DND-41 (cell line): Measurements from ENCODE around the gene TET2.

Experiments
- ATAC-seq: fragments of 200-7000 bp; cut with Tn5 transposase; 3 replicates; pipeline ENCODE4 v1.9.1; 2021; ENCODE audit warnings: low read depth; ENCODE audit not compliant: insufficient read depth
- DNase-seq: peaks from one replicate; pipeline ENCODE4 v3.0.0-alpha.2; 2020
- H2AFZ ChIP-seq: 2 replicates; pipeline ENCODE4 v1.6.0; 2012; ENCODE audit warnings: low read depth, low read length
- H3K27ac ChIP-seq: 2 replicates; pipeline ENCODE4 v1.5.1; 2012; ENCODE audit warnings: low read length, inconsistent platforms
- H3K27me3 ChIP-seq: fragments of 200-600 bp; sonication (generic); 2 replicates; pipeline ENCODE4 v1.6.0; 2012; ENCODE audit warnings: low read length, mild to moderate bottlenecking, inconsistent platforms; ENCODE audit not compliant: insufficient read depth, poor library complexity
- H3K36me3 ChIP-seq: 2 replicates; pipeline ENCODE4 v1.5.1; 2012; ENCODE audit warnings: low read length, inconsistent platforms; ENCODE audit not compliant: insufficient read depth
- H3K4me1 ChIP-seq: 2 replicates; pipeline ENCODE4 v1.5.1; 2012; ENCODE audit warnings: mild to moderate bottlenecking, low read length; ENCODE audit not compliant: insufficient read depth
- H3K4me2 ChIP-seq: 2 replicates; pipeline ENCODE4 v1.6.0; 2012; ENCODE audit warnings: mild to moderate bottlenecking, moderate library complexity, low read length, inconsistent platforms; ENCODE audit not compliant: insufficient read depth
- H3K4me3 ChIP-seq, 2 experiments: fragments of 200-600 bp in 1 of 2; shearing (Covaris generic) in 1 of 2; 2 replicates each; pipeline ENCODE4 v1.5.1; 2012 to 2016; ENCODE audit warnings: inconsistent platforms in 2 of 2, low read length in 2 of 2, mild to moderate bottlenecking in 2 of 2, low read depth in 1 of 2, moderate library complexity in 1 of 2
- H3K79me2 ChIP-seq: 2 replicates; pipeline ENCODE4 v1.6.0; 2012; ENCODE audit warnings: low read length, inconsistent platforms; ENCODE audit not compliant: insufficient read depth
- H3K9ac ChIP-seq: 2 replicates; pipeline ENCODE4 v1.6.0; 2012; ENCODE audit warnings: low read depth, mild to moderate bottlenecking, inconsistent platforms, low read length, moderate library complexity
- H3K9me3 ChIP-seq: 2 replicates; pipeline ENCODE4 v1.5.1; 2012; ENCODE audit warnings: low read length, moderate library complexity, mild to moderate bottlenecking, inconsistent platforms; ENCODE audit not compliant: insufficient read depth, severe bottlenecking
- H4K20me1 ChIP-seq: 2 replicates; pipeline ENCODE4 v1.6.0; 2012; ENCODE audit warnings: low read length; ENCODE audit not compliant: insufficient read depth
- EZH2 ChIP-seq: IDR thresholded peaks from 3 replicates; pipeline ENCODE4 v1.6.1; 2012; ENCODE audit warnings: borderline replicate concordance, low read depth, mild to moderate bottlenecking, moderate library complexity, low read length, inconsistent platforms; ENCODE audit not compliant: severe bottlenecking
- TF ChIP-seq, protein P1 (sequence below): IDR thresholded peaks from 2 replicates; pipeline ENCODE4 v1.5.1; 2012; ENCODE audit warnings: borderline replicate concordance, low read length, moderate library complexity, mild to moderate bottlenecking; ENCODE audit not compliant: poor library complexity, severe bottlenecking; ENCODE audit errors: extremely low read depth

TET2 gene

DNA sequence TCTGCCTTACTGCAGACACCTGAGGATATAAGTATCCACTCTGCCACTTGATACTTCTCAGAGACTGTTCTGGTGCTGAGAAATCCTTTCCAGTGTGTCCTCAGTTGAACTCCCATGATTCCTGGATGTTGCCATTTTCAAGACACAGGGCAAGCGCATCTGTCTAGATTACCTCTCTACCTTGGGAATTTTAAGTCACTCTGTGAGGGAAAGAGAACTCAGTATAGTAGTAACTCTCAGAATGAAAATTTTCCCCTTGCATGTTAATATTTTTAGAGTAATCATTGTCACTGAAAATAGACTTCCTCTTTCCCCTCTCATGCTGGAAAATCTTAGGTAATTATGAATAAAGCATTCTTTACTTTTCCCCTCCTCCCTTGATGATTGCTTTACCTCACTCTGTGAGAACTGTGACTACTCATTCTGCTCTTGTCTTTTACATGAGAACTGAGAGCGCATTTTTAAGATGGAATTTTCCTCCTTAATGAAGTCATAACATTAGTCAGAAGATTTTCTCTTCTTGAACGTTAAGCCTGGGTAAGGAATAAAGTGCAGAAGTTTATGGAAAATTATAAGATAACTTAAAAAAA lies 45.0 kb downstream of the TET2 start:
- ATAC-seq (no peak), DNase-seq (no peak)
- Histone ChIP-seq H3K36me3 (no peaks in the 10 kb centered on the region), H3K4me1 (no peaks in the 10 kb centered on the region), H3K27me3 (no peaks in the 10 kb centered on the region), H3K79me2 (no peaks in the 10 kb centered on the region), H3K4me2 (no peak overlapping the region), H3K4me3 (no peak overlapping the region), H3K9ac (no peak overlapping the region), H3K9me3 (no peaks in the 10 kb centered on the region), H4K20me1 (no peaks in the 10 kb centered on the region), H2AFZ (no peak overlapping the region), H3K27ac (no peak overlapping the region)
- TF ChIP-seq EZH2 = no peak
- TF ChIP-seq, protein P1, sequence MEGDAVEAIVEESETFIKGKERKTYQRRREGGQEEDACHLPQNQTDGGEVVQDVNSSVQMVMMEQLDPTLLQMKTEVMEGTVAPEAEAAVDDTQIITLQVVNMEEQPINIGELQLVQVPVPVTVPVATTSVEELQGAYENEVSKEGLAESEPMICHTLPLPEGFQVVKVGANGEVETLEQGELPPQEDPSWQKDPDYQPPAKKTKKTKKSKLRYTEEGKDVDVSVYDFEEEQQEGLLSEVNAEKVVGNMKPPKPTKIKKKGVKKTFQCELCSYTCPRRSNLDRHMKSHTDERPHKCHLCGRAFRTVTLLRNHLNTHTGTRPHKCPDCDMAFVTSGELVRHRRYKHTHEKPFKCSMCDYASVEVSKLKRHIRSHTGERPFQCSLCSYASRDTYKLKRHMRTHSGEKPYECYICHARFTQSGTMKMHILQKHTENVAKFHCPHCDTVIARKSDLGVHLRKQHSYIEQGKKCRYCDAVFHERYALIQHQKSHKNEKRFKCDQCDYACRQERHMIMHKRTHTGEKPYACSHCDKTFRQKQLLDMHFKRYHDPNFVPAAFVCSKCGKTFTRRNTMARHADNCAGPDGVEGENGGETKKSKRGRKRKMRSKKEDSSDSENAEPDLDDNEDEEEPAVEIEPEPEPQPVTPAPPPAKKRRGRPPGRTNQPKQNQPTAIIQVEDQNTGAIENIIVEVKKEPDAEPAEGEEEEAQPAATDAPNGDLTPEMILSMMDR = no peak

DNA sequence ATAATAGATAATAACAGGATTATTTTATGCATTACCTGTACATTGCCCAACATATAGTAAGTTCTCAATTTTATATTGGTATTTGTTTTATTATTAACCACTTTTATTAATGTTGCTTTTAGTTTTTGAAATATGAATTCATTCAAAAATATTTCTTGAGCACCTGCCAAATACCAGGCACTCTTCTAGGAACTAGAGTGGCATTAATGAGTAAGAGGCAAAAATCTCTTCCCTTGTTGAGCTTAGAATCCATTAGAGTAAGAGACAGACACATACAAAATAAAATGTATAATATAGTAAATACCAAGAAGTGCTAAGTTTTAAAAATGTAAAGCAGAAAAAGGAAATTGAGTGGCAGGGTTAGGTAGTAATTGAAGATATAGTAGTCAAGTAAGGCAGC lies 45.8 kb downstream of the TET2 start:
- Histone ChIP-seq H3K9me3 (no peaks in the 10 kb centered on the region), H4K20me1 (no peaks in the 10 kb centered on the region), H3K36me3 (no peaks in the 10 kb centered on the region), H3K27ac (no peak overlapping the region), H3K4me2 (no peak overlapping the region), H3K9ac (no peak overlapping the region), H2AFZ (no peak overlapping the region), H3K4me3 (no peak overlapping the region), H3K27me3 (no peaks in the 10 kb centered on the region), H3K4me1 (no peaks in the 10 kb centered on the region), H3K79me2 (no peaks in the 10 kb centered on the region)
- ATAC-seq (no peak), DNase-seq (no peak)
- no peak for TF ChIP-seq EZH2
- TF ChIP-seq, protein P1 = no peak

DNA sequence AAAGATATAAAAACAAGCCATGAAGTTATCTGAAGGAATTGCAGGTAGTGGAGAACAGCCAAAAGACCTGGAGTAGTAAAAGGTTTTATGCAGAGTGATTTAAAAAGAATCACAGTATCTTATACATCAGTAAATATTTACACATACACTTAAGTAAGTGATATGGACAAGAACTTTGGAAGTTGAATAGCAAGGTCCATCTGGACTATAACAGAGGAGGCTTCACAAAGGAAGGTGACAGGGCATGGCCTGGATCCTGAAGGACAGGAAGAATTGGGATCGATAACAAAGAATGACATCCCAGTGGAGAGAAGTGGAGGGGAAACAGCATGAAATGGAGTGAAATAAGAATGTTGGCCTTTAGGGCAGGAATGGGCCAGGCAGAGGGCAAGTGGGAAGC lies 46.2 kb downstream of the TET2 start:
- DNase-seq (no peak), ATAC-seq (no peak)
- H3K9me3 ChIP-seq = no peaks in the 10 kb centered on the region
- no peaks in the 10 kb centered on the region for H3K79me2 ChIP-seq
- H3K9ac ChIP-seq = no peak overlapping the region
- no peaks in the 10 kb centered on the region for H3K4me1 ChIP-seq
- H3K27ac ChIP-seq = no peak overlapping the region
- no peaks in the 10 kb centered on the region for H3K36me3 ChIP-seq
- H2AFZ ChIP-seq = no peak overlapping the region
- no peak for TF ChIP-seq EZH2
- TF ChIP-seq, protein P1 = no peak
- H4K20me1 ChIP-seq = no peaks in the 10 kb centered on the region
- H3K4me2 ChIP-seq = no peak overlapping the region
- H3K27me3 ChIP-seq = no peaks in the 10 kb centered on the region
- H3K4me3 ChIP-seq = no peak overlapping the region

DNA sequence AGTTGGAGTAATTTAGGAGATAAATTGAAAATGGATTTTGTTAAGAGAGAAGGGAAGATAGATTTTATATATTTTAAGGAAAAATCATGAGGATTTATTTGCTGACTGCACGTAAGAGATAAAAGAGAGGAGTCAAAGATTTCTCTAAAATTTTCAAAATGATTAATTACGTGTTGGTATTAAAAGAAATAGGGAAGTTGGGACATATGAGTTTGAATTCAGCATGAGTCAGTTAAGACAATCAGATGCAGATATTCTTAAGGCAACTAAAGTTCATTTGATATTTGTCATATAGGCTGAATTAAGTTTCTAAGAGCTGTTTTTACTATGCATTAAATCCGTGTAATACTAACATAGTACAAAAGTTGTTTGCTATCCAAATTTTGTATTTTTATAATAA lies 46.9 kb downstream of the TET2 start:
- Histone ChIP-seq H3K9ac (no peak overlapping the region), H3K27me3 (no peaks in the 10 kb centered on the region), H3K27ac (no peak overlapping the region), H2AFZ (no peak overlapping the region), H3K9me3 (no peaks in the 10 kb centered on the region), H3K4me1 (no peaks in the 10 kb centered on the region), H4K20me1 (no peaks in the 10 kb centered on the region), H3K79me2 (no peaks in the 10 kb centered on the region), H3K4me2 (no peak overlapping the region), H3K36me3 (no peaks in the 10 kb centered on the region), H3K4me3 (no peak overlapping the region)
- TF ChIP-seq, protein P1 = no peak
- TF ChIP-seq EZH2 = no peak
- no peak for DNase-seq
- ATAC-seq = no peak
